ENCODE data around the gene EZH1. TPM values are rescaled to one million over a fixed set of nuclear protein-coding genes. Genes with fewer than 3 reads are reported as not detected.

Gene EZH1
- total RNA-seq, 1 experiment from 2014 or later: 22.8 TPM

DNA sequence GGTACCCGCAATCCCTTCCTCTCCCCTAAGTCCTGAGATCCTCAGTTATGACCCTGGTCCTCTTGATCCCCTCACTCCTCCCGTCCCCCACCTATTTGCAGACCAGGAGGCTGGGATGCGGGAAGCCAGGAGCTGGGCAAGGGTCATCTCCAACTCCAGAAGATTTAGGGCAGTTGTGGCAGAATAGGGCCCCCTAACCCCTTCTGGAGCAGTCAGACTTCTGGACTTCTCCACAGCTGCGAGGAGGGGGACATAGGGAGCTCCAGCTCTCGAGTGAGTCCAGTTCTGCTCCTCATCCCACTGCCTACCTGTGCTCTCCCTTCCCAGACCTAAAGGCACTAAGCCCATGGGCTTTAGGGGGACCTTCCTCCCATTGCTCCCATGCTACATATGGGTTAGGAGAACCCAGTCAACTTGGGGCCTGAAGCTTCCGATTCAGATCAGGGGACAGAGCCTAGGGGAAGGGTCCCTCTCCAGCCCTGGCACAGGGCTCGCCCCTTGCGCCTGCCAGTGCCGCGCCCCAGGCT, 36.9 kb upstream of the EZH1 start:
- ChIA-PET POLR2A (ENCODE audit: unreplicated experiment) (interaction anchor here (0.6 kb wide), 1 partner anchor 26 kb away, joined by 3 read pairs; no protein-coding TSS in a partner anchor), CTCF (no interaction called here)
- intact Hi-C loops (cut with micrococcal nuclease; ENCODE audit: unreplicated experiment): no loop called here
- Histone ChIP-seq H3K9me2 (ENCODE audit: insufficient read depth) (no peaks in the 10 kb centered on the region), H2AFZ (no peak overlapping the region), H3K27ac (no peak overlapping the region), H3K27me3 (ENCODE audit: insufficient read depth, low read depth) (no peaks in the 10 kb centered on the region), H3K36me3 (ENCODE audit: low read depth) (peaks cover 9% of the 10 kb centered on the region; the same call in 1 of the 2 replicates), H4K20me1 (ENCODE audit: insufficient read depth) (no peaks in the 10 kb centered on the region), H3K4me2 (no peak overlapping the region), H3K4me1 (replicated peaks; ENCODE audit: insufficient read depth) (peaks cover 30% of the 10 kb centered on the region), H3K9me3 (ENCODE audit: insufficient read depth, low read depth) (no peaks in the 10 kb centered on the region), H3K4me3 (no peak overlapping the region), H3K79me2 (ENCODE audit: low read depth) (no peaks in the 10 kb centered on the region), H3F3A (ENCODE audit: insufficient read depth, low read depth) (peaks cover 22% of the 10 kb centered on the region)
- TF ChIP-seq EZH2 (IDR thresholded peaks at IDR 0.05; ENCODE audit: low read depth): no peak
- TF ChIP-seq, protein P1, sequence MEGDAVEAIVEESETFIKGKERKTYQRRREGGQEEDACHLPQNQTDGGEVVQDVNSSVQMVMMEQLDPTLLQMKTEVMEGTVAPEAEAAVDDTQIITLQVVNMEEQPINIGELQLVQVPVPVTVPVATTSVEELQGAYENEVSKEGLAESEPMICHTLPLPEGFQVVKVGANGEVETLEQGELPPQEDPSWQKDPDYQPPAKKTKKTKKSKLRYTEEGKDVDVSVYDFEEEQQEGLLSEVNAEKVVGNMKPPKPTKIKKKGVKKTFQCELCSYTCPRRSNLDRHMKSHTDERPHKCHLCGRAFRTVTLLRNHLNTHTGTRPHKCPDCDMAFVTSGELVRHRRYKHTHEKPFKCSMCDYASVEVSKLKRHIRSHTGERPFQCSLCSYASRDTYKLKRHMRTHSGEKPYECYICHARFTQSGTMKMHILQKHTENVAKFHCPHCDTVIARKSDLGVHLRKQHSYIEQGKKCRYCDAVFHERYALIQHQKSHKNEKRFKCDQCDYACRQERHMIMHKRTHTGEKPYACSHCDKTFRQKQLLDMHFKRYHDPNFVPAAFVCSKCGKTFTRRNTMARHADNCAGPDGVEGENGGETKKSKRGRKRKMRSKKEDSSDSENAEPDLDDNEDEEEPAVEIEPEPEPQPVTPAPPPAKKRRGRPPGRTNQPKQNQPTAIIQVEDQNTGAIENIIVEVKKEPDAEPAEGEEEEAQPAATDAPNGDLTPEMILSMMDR (conservative IDR thresholded peaks at IDR 0.05): no peak
- no TSS peak for BruUV-seq (replicated peaks)
- no peak for DNase-seq

DNA sequence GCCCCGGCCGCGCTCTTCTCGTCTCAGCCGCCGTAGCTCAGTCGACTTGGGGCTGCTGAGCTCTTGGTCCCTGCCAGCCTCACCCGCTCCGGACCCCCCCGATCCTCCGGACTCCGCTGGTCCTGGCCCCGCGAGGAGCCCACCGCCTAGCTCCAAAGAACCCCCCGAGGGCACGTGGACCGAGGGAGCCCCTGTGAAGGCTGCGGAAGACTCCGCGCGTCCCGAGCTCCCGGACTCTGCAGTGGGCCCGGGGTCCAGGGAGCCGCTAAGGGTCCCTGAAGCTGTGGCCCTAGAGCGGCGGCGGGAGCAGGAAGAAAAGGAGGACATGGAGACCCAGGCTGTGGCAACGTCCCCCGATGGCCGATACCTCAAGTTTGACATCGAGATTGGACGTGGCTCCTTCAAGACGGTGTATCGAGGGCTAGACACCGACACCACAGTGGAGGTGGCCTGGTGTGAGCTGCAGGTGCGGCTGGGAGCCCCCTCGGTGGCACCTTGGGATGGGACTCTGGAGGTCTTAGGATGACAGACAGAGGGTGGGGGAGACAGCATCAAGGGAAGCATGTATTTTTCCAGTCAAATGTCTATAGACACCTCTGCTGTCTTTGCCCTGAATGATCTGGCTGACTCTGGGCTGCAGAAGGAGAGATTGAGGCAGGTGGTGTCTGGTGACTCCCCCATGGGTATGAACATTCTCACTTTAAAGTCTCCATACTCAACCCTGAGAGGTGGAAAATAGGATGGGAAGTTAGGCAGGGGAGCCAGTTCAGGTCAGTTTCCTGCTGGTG, 36.2 kb upstream of the EZH1 start:
- no peaks in the 10 kb centered on the region for H4K20me1 ChIP-seq (ENCODE audit: insufficient read depth)
- no peaks in the 10 kb centered on the region for H3K9me3 ChIP-seq (ENCODE audit: insufficient read depth, low read depth)
- H3F3A ChIP-seq (ENCODE audit: insufficient read depth, low read depth): peaks cover 24% of the 10 kb centered on the region
- TF ChIP-seq, protein P1 (conservative IDR thresholded peaks at IDR 0.05): no peak
- TF ChIP-seq EZH2 (IDR thresholded peaks at IDR 0.05; ENCODE audit: low read depth): no peak
- H3K4me1 ChIP-seq (replicated peaks; ENCODE audit: insufficient read depth): peaks cover 30% of the 10 kb centered on the region
- intact Hi-C loops (cut with micrococcal nuclease; ENCODE audit: unreplicated experiment): no loop called here
- H3K27me3 ChIP-seq (ENCODE audit: insufficient read depth, low read depth): no peaks in the 10 kb centered on the region
- no peak for DNase-seq
- no peak overlapping the region for H3K27ac ChIP-seq
- H3K79me2 ChIP-seq (ENCODE audit: low read depth): no peaks in the 10 kb centered on the region
- ChIA-PET CTCF (no interaction called here), POLR2A (ENCODE audit: unreplicated experiment) (no interaction called here)
- no peaks in the 10 kb centered on the region for H3K9me2 ChIP-seq (ENCODE audit: insufficient read depth)
- H3K4me3 ChIP-seq: no peak overlapping the region
- no peak overlapping the region for H2AFZ ChIP-seq
- H3K36me3 ChIP-seq (ENCODE audit: low read depth): peaks cover 16% of the 10 kb centered on the region; the same call in 1 of the 2 replicates
- no peak overlapping the region for H3K4me2 ChIP-seq
- BruUV-seq (replicated peaks): no TSS peak

DNA sequence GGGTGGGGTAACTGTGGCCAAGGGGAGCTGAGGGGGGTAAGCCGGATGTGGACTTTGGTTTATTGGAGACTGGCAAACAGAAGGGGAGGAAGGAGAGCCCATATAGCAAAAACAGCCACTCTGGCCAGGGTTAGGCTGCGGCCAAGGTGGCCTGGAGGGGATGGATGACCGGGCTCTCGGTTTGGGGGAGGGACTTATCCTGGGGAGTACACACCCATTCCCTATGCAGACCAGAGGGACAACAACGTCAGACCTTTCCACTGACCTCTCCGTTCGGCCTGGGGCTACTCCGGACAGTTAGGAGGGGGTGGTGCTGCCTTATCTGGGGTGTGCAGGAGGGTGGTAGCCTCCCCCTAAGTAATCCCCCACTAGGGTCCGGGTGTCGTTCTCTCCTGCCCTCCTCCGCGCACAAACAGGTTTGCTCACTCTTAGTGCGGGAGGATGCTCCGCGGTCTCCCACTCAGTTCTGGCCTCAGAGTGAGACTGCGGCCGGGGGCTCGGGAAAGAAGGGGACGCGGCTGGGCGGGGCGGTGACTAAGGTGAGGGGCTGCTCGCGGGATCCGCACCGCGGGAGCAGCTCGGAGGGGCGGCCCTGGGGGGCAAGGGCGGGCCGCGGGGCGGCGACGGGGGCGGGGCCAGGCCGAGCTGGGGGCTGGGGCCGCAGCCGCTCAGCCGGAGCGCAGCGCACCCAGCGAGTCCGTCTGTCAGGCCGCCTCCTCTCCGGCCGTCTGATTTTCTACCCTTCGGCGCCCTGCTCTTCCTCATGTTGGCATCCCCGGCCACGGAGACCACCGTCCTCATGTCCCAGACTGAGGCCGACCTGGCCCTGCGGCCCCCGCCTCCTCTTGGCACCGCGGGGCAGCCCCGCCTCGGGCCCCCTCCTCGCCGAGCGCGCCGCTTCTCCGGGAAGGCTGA, 35.4 kb upstream of the EZH1 start, which contains the start of gene WNK4:
Gene WNK4 (plus strand): TSS at position 675 of the 915 bp plus-strand sequence. CDS start 89 bp downstream, at position 764.
- BruUV-seq (replicated peaks): no TSS peak
- POLR2A ChIA-PET (ENCODE audit: unreplicated experiment): no interaction called here
- no peak within 1 kb of the TSS for H3K4me3 ChIP-seq
- TF ChIP-seq EZH2 (IDR thresholded peaks at IDR 0.05; ENCODE audit: low read depth): no peak
- TF ChIP-seq, protein P1 (conservative IDR thresholded peaks at IDR 0.05): no peak
- H3K27ac ChIP-seq: no peak within 1 kb of the TSS
- no peak within 1 kb of the TSS for H3K4me2 ChIP-seq
- H2AFZ ChIP-seq: no peak within 1 kb of the TSS
- peaks cover 30% of the 10 kb centered on the region for H3K4me1 ChIP-seq (replicated peaks; ENCODE audit: insufficient read depth)
- CTCF ChIA-PET: no interaction called here
- H3K36me3 ChIP-seq (ENCODE audit: low read depth): peaks cover 24% of the 10 kb centered on the region
- H3K79me2 ChIP-seq (ENCODE audit: low read depth): peaks cover 4% of the 10 kb centered on the region
- no peaks in the 10 kb centered on the region for H4K20me1 ChIP-seq (ENCODE audit: insufficient read depth)
- no peaks in the 10 kb centered on the region for H3K9me3 ChIP-seq (ENCODE audit: insufficient read depth, low read depth)
- peaks cover 30% of the 10 kb centered on the region for H3F3A ChIP-seq (ENCODE audit: insufficient read depth, low read depth)
- H3K27me3 ChIP-seq (ENCODE audit: insufficient read depth, low read depth): no peaks in the 10 kb centered on the region
- DNase-seq: no peak
- no peaks in the 10 kb centered on the region for H3K9me2 ChIP-seq (ENCODE audit: insufficient read depth)
- intact Hi-C loops (cut with micrococcal nuclease; ENCODE audit: unreplicated experiment): no loop called here

Measured in PC-9 (cell line).